Skin epidermis (tissue), 12 donors: ENCODE measurements around the gene MROH7.

Experiments used
- H3K27ac ChIP-seq, 21 experiments: fragments of 200-600 bp; sonication (generic) in 11 of 21; one replicate each; pipeline ENCODE4 v1.5.0; 2020; ENCODE audit warnings: mild to moderate bottlenecking in 3 of 21, inconsistent platforms in 2 of 21, moderate library complexity in 2 of 21
- H3K4me3 ChIP-seq, 7 experiments: fragments of 200-600 bp; sonication (generic) in 2 of 7; one replicate each; pipeline ENCODE4 v1.5.0; 2020; ENCODE audit warnings: inconsistent platforms in 2 of 7, mild to moderate bottlenecking in 2 of 7, moderate library complexity in 1 of 7

The MROH7 gene

DNA sequence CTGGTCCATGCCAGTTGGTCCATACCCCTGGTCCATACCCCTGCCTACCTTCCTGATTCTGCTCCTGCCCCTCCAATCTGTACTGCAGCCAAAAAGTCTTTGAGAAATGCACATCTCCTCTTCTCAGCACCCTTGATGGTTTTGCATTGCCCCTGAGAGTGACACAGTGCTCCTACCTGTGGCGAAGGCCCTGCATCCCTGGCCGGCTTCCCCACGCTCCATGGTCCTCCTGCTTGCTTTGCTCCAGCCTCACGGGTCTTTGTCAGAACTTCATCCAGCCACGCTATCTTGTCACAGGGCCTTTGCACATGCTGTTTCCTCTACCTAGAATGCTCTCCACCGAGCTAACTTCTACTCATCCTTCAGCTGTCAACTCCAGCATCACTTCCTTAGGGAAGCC, 41.9 kb downstream of the MROH7 start:
- H3K27ac ChIP-seq, result no peak overlapping the region
- no peak overlapping the region for H3K4me3 ChIP-seq

DNA sequence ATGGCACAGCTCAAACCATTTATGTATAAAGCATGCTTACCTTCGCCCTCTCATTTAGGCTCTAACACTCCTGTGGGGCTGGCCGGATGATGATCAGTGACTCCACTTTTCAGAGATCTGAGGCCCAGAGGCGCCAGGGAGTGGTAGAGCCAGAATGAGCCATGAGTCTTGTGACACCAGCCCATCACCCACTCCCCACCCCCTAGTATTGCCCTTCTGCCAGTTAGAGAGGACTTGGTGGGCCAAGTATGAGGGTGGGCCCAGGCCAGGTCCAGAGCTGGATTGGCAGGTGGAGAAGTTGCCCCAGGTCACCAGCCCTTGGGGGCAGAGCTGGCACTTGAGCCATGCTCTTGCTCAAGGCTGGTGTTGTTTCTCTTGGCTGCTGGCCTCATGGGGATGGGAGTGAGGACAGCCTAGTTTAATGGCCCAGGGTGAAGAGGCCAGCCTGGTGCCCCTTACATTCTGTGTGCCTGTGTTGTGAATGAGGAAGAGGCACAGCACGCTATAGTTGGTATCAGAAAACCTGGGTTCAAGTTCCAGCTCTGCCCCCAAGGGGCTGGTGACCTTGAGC, 43.8 kb downstream of the MROH7 start:
- Histone ChIP-seq H3K27ac (no peak overlapping the region), H3K4me3 (no peak overlapping the region)

DNA sequence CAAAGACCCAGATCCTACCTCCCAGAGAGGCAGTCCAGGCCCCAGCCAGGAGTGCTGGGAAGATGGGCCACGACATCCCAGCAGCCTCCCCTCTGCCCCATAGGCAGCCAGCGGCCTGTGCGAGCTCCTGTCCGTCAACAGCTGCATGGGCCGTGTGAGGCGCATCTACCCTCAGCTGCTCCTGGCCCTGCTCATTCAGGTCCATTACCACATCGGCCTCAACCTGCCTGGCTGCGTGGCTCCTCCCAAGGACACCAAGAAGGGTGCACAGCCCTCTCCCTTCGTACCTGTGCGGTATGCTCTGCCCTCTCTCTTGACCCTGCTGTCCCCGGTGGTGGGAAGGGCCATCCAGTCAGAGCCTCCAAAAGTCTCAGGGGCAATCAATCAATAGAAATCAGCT, 44.6 kb downstream of the MROH7 start:
- Histone ChIP-seq H3K27ac (no peak overlapping the region), H3K4me3 (no peak overlapping the region)

DNA sequence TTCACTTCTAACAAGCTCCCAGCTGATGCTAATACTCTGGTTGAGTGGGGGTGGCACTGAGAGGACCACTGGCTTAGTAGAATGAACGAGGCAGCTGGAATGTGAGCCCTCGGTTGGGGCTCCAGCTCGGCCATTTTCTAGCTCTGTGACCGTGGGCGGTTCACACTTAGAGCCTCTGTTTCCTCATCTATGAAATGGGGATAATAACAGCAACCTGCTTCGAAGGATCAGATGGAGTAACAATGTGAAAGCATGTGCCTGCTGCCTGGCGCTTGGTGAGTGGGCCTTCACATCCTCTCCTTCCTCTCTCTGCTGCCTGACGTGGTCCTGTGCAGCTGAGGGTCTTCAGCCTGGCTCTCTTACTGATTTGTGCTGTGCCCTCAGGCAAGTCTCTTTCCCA, 53.2 kb downstream of the MROH7 start:
- no peak overlapping the region for H3K27ac ChIP-seq
- no peak overlapping the region for H3K4me3 ChIP-seq

- Histone ChIP-seq H3K4me3 (no peak overlapping the region), H3K27ac (no peak overlapping the region)
These were observed 53.6 kb downstream of the MROH7 start for GRCh38 chr1:54695221-54695620.

DNA sequence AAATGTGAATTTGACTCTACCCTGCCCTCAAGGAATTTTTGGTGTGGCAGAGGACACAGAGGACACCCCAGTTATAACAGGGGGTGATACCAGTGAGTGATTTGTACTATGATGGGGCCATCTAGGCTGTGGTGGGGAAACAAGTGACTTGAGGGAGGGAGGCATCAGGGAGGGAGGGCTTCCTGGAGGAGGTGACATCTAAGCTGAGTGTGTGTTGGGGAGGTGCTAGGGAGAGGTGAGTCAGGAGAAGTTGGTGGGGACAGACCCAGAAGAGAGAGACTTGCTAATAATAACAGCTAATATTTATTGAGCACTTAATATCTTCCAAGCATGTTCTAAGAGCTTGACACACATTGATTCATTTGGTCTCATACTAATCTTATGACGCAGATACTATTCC, 54.2 kb downstream of the MROH7 start:
- H3K27ac ChIP-seq, result no peak overlapping the region
- no peak overlapping the region for H3K4me3 ChIP-seq

GRCh38 chr1:54696262-54696661, 54.7 kb downstream of the MROH7 start:
- Histone ChIP-seq H3K27ac (no peak overlapping the region), H3K4me3 (no peak overlapping the region)

DNA sequence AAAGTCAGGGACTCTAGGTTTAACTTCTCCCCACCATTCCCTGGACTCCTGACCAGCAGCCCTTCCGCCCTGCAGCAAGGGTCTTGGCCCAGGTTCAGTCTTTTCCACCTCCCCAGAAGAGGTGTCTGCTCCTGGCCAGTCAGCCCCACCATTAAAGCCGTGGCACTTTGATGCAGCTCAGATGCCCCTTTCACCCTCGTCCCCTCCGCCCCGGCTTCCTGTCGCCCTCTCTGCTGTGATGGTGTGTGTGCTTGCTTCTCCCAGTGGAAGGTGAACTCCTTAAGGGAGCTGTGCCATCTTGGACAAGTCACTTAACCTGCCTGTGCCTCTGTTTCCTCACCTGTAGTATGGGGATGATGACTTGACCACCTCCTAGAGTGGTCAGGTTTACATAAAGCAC, 56.3 kb downstream of the MROH7 start:
- Histone ChIP-seq H3K4me3 (no peak overlapping the region), H3K27ac (no peak overlapping the region)

GRCh38 chr1:54698346-54698745, 56.8 kb downstream of the MROH7 start:
- no peak overlapping the region for H3K4me3 ChIP-seq
- H3K27ac ChIP-seq, result no peak overlapping the region

DNA sequence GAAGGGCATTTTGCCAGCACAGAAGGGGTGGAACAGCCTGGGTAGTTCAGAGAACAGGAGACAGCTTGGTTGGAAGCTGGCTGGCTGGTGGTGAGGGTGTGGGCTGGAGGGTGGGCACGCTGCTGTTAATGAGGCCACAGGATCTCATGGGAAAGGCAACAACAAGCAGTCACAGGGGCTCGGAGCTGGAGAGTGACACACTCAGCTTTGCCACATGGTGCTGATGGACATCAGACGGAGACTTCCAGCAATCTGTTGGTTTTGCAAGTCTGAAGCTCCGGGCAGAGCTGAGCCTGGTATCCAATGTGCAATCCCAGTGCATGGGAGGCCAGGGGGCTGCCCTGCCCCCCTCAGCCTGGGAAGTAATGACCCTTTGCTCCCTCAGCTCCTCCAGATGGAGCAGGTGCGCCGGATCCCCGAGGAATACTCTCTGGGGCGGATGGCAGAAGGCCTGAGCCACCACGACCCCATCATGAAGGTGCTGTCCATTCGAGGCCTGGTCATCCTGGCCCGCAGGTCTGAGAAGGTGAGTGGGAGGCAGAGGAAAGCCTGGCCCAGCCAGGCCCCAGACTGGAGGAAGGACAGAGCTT, 58.4 kb downstream of the MROH7 start:
- no peak overlapping the region for H3K27ac ChIP-seq
- H3K4me3 ChIP-seq, result no peak overlapping the region

- H3K27ac ChIP-seq, result no peak overlapping the region
These were observed 59.5 kb downstream of the MROH7 start for GRCh38 chr1:54701066-54701465.

DNA sequence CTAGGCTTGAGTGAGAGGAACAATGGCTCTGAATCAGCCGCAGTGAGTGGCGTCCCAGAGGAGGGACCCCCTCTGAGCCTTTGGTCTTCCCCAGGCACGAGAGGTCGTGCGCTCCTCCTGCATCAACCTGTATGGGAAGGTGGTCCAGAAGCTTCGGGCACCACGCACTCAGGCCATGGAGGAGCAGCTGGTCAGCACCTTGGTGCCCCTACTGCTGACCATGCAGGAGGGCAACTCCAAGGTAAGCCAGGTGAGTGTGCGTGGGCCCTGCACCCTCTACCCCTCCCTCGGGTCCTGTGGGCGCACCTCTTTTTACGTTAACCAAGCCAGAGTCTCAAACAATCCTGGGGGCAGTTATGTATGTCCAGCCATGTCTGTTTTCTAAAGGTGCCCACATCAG, 60.4 kb downstream of the MROH7 start:
- Histone ChIP-seq H3K27ac (no peak overlapping the region), H3K4me3 (no peak overlapping the region)

More at GRCh38 chr1:54701066-54701465, 59.5 kb downstream of the MROH7 start:
- H3K4me3 ChIP-seq, result no peak overlapping the region

- no peak overlapping the region for H3K27ac ChIP-seq
- no peak overlapping the region for H3K4me3 ChIP-seq
These were observed 61.9 kb downstream of the MROH7 start for GRCh38 chr1:54703471-54703870.

- Histone ChIP-seq H3K27ac (no peak overlapping the region), H3K4me3 (no peak overlapping the region)
These were observed 63.6 kb downstream of the MROH7 start for GRCh38 chr1:54705153-54705552.

DNA sequence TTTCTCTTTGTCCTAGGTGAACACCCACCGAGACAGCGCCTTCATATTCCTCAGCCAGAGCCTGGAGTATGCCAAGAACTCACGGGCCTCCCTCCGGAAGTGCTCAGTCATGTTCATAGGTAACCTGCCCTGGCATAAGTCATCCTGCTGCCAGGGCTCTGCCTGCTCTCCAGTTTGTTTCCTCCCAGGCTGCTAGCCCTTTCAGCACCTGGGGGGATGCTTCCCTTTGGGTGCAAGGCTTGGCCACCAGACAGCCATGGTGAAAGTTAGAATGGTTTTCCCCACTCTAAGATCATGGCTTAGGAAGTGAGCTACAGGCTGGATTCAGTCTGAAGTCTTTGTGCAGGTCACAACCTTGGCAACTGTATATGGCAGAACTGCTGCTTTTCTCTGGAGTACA, 64.8 kb downstream of the MROH7 start:
- no peak overlapping the region for H3K27ac ChIP-seq
- no peak overlapping the region for H3K4me3 ChIP-seq

GRCh38 chr1:54708385-54708784, 66.8 kb downstream of the MROH7 start:
- Histone ChIP-seq H3K27ac (no peak overlapping the region), H3K4me3 (no peak overlapping the region)

DNA sequence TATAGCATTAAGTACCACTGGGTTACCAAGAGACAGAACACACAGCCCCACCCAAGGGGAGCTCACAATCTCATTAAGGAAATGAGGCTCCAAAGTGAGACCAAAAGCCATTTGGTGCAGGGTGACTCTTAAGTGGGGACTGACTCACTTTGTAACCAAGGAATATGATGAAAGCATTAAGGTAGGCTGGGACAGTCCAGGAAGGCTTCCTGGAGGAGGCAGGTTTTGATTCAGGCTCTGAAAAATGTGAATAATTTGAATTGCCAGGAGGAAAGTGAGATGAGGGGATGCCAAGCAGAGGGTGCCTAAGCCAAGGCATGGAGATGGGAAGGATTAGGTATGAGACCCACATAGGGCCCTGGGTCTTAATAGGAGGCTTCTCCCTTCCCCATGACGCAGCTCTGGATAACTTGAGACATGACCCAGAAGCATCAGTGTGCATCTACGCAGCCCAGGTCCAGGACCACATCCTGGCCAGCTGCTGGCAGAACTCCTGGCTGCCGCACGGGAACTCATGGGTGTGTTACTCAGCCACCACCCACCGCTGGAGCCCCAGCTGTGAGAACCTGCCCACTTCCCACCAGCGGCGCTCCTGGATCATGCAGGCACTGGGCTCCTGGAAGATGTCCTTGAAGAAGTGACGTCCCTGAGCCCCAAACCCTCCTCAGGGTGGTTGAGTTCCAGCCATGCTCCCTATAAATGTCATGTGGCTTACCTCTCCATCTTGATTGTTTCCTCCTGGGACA, 68.1 kb downstream of the MROH7 start:
- Histone ChIP-seq H3K27ac (no peak overlapping the region), H3K4me3 (no peak overlapping the region)

DNA sequence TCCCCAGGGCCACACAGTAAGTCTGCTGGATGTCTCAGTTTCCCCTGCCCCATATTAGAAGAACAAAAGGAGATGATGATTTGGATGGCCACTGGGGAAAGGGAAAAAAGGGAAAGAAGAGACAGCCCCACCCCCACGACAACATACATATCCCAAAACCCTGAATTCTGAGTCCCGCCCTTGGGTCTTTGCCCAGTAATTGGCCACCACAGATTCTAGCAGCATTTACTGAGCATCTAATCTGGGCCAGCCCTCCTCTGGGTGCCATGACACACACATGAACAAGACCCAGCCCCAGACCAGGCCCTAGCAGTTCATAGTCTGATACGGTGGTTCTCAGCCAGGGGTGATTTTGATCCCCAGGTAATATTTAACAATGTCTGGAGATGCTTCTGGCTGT, 68.8 kb downstream of the MROH7 start:
- Histone ChIP-seq H3K27ac (no peak overlapping the region), H3K4me3 (no peak overlapping the region)

- no peak overlapping the region for H3K27ac ChIP-seq
- no peak overlapping the region for H3K4me3 ChIP-seq
These were observed 69.3 kb downstream of the MROH7 start for GRCh38 chr1:54710841-54711240.

- no peak overlapping the region for H3K4me3 ChIP-seq
- no peak overlapping the region for H3K27ac ChIP-seq
These were observed 70.0 kb downstream of the MROH7 start for GRCh38 chr1:54711536-54711935.

DNA sequence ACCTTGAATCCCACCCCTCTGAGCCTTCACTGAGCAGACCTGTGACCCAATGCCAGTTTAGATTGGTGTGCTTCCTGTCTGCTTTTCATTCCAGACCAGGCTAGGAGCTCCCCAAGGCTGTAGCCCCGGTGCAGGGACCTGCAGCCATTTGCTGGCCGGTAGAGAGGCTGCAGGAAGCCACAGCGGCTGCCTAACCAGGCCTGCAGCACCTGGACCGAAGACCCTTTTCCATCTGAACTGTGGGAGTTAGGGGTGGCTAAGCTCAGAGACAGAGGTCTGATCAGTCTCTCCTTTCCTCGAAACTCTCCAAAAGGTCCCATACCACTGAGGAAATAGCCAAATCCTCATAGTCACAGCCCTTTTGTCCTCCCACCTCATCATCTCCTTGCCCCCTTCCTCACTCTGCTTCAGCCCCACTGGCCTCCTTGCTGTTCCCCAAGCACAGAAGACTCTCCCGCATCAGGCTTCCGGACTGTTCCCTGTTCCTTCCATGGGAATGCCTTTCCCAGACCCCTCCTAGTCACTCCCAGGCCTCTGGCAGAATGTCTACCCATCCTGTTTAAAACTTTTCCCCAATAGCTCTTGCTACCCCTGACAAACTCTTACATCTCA, 73.4 kb downstream of the MROH7 start:
- peak overlapping the region in 18 of 21 experiments; percentile 67 to 92 (median 86) for H3K27ac ChIP-seq
- H3K4me3 ChIP-seq, result peak overlapping the region; percentile 57 to 97 (median 80)
